Hippocampal formation (tissue), 2 donors: ENCODE measurements around the gene PDCD1LG2.
"Not testable (repeated sequence)": the region's sequence is repeated elsewhere in the genome, so short reads cannot be mapped to it uniquely, and the experiment has no call there.

Source experiments
- DNase-seq, 2 donors: peaks; one replicate each; lab custom pipeline; 2025; lab: John Stamatoyannopoulos, UW

Gene PDCD1LG2

GRCh38 chr9:5493679-5494511 is 16.4 kb upstream of the PDCD1LG2 start:
- peak in 1 of 2 donors; percentile 14 for DNase-seq

- not testable (repeated sequence) for DNase-seq
Measured at GRCh38 chr9:5494765-5495164, 15.6 kb upstream of the PDCD1LG2 start.

GRCh38 chr9:5499157-5499556 is 11.2 kb upstream of the PDCD1LG2 start:
- DNase-seq, result no peak

- DNase-seq, result no peak
Measured at GRCh38 chr9:5499889-5500398, 10.4 kb upstream of the PDCD1LG2 start.

- DNase-seq, result no peak
Measured at GRCh38 chr9:5500441-5501235, 9.7 kb upstream of the PDCD1LG2 start.

GRCh38 chr9:5502553-5502952 is 7.8 kb upstream of the PDCD1LG2 start:
- no peak for DNase-seq

- DNase-seq, result no peak
Measured at GRCh38 chr9:5509573-5509972, 758 bp upstream of the PDCD1LG2 start.

- DNase-seq, result no peak
Measured at GRCh38 chr9:5510989-5511388, 658 bp downstream of the PDCD1LG2 start.

- no peak for DNase-seq
Measured at GRCh38 chr9:5511476-5511875, 1.1 kb downstream of the PDCD1LG2 start.

GRCh38 chr9:5511935-5512580 is 1.7 kb downstream of the PDCD1LG2 start:
- no peak for DNase-seq

GRCh38 chr9:5512658-5513452 is 2.5 kb downstream of the PDCD1LG2 start:
- DNase-seq, result no peak

GRCh38 chr9:5513966-5514616 is 3.8 kb downstream of the PDCD1LG2 start:
- DNase-seq, result no peak

- no peak for DNase-seq
Measured at GRCh38 chr9:5514617-5515260, 4.4 kb downstream of the PDCD1LG2 start.

GRCh38 chr9:5515261-5515650 is 4.9 kb downstream of the PDCD1LG2 start:
- DNase-seq, result no peak

GRCh38 chr9:5516453-5517220 is 6.3 kb downstream of the PDCD1LG2 start:
- DNase-seq, result no peak

GRCh38 chr9:5518171-5518936 is 8.0 kb downstream of the PDCD1LG2 start:
- no peak for DNase-seq

- DNase-seq, result no peak
Measured at GRCh38 chr9:5518937-5519319, 8.6 kb downstream of the PDCD1LG2 start.

- no peak for DNase-seq
Measured at GRCh38 chr9:5524090-5524489, 13.8 kb downstream of the PDCD1LG2 start.

- DNase-seq, result no peak
Measured at GRCh38 chr9:5529683-5530221, 19.4 kb downstream of the PDCD1LG2 start.
